Stomach (tissue), 4 donors: Measurements from ENCODE around the gene ENO2.

Experiments
- CTCF ChIP-seq, 7 experiments: fragments of 450-650 bp in 4 of 7; fragments of 200-600 bp in 3 of 7; sonication (generic) in 3 of 7; IDR thresholded peaks; one replicate each; pipeline ENCODE4 v1.5.1; 2016 to 2019; ENCODE audit warnings: antibody characterized with exemption in 7 of 7, control low read depth in 2 of 7, mild to moderate bottlenecking in 1 of 7
- POLR2A ChIP-seq, 4 donors: fragments of 450-650 bp; IDR thresholded peaks; one replicate each; pipeline ENCODE4 v1.6.1; 2016; ENCODE audit warnings: antibody characterized with exemption in 4 of 4, control low read depth in 2 of 4, mild to moderate bottlenecking in 1 of 4, moderate library complexity in 1 of 4
- POLR2AphosphoS5 ChIP-seq, 3 donors: sonication (generic); formaldehyde crosslinking; IDR thresholded peaks; one replicate each; pipeline ENCODE4 v1.6.1; 2016; ENCODE audit warnings: antibody characterized with exemption in 3 of 3

GRCh38 chr12:6957151-6957701 lies 42.8 kb downstream of the ENO2 start:
- TF ChIP-seq POLR2A (IDR thresholded peaks at IDR 0.05), result no peak
- TF ChIP-seq CTCF (IDR thresholded peaks at IDR 0.05), result no peak
- TF ChIP-seq POLR2AphosphoS5 (IDR thresholded peaks at IDR 0.05), result no peak
